RWPE2 (cell line): ENCODE measurements around the gene PFKP.

Source experiments
- ATAC-seq: fragments of 200-7000 bp; cut with Tn5 transposase; 3 replicates; pipeline ENCODE4 v1.9.1; 2021; ENCODE audit warnings: low read depth
- DNase-seq: peaks from one replicate; pipeline ENCODE4 v3.0.0-alpha.2; 2020; ENCODE audit warnings: low spot score
- H3K27ac ChIP-seq: fragments of 450-650 bp; 2 replicates; pipeline ENCODE4 v1.5.1; 2017; ENCODE audit warnings: mild to moderate bottlenecking; ENCODE audit not compliant: poor library complexity, severe bottlenecking
- H3K27me3 ChIP-seq: fragments of 250-450 bp; sonication (Bioruptor Pico); 2 replicates; pipeline ENCODE4 v1.5.1; 2021; ENCODE audit warnings: mild to moderate bottlenecking, moderate library complexity; ENCODE audit not compliant: insufficient read depth, poor library complexity, severe bottlenecking
- H3K36me3 ChIP-seq: fragments of 250-450 bp; sonication (Bioruptor Pico); 2 replicates; pipeline ENCODE4 v1.5.1; 2020; ENCODE audit warnings: low read depth, mild to moderate bottlenecking, moderate library complexity
- H3K4me1 ChIP-seq: fragments of 250-450 bp; sonication (Bioruptor Pico); 2 replicates; pipeline ENCODE4 v1.5.1; 2021; ENCODE audit warnings: mild to moderate bottlenecking, moderate library complexity; ENCODE audit not compliant: insufficient read depth, poor library complexity, severe bottlenecking
- H3K4me3 ChIP-seq: fragments of 250-450 bp; sonication (Bioruptor Pico); 2 replicates; pipeline ENCODE4 v1.5.1; 2021; ENCODE audit warnings: mild to moderate bottlenecking, moderate library complexity; ENCODE audit not compliant: severe bottlenecking
- H3K9me3 ChIP-seq: fragments of 250-450 bp; sonication (Bioruptor Pico); 2 replicates; pipeline ENCODE4 v1.5.1; 2021; ENCODE audit warnings: mild to moderate bottlenecking, moderate library complexity; ENCODE audit not compliant: severe bottlenecking
- TF ChIP-seq, protein P1 (sequence below): fragments of 450-650 bp; IDR thresholded peaks from one replicate; pipeline ENCODE4 v1.5.1; 2017; ENCODE audit warnings: mild to moderate bottlenecking, moderate library complexity; ENCODE audit not compliant: poor library complexity, severe bottlenecking

The PFKP gene

DNA sequence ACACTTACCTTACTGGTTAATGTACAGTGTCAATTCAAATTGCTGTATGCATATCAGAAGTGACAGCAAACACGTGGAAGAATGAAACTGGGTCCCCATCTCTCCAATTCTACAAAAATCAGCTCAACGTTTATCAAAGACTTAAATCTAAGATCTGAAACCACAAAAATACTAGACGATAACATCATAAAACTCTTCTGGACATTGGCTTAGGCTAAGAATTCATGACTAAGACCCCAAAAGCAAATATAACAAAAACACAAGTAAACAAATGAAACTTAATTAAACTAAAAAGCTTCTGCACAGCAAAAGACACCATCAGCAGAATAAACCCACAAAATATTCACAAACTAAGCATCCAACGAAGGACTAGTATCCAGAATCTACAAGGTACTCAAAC is 35.9 kb upstream of the PFKP start:
- Histone ChIP-seq H3K4me1 (no peaks in the 10 kb centered on the region), H3K4me3 (no peak overlapping the region), H3K27me3 (no peaks in the 10 kb centered on the region), H3K27ac (no peak overlapping the region), H3K36me3 (no peaks in the 10 kb centered on the region), H3K9me3 (no peaks in the 10 kb centered on the region)
- TF ChIP-seq, protein P1, sequence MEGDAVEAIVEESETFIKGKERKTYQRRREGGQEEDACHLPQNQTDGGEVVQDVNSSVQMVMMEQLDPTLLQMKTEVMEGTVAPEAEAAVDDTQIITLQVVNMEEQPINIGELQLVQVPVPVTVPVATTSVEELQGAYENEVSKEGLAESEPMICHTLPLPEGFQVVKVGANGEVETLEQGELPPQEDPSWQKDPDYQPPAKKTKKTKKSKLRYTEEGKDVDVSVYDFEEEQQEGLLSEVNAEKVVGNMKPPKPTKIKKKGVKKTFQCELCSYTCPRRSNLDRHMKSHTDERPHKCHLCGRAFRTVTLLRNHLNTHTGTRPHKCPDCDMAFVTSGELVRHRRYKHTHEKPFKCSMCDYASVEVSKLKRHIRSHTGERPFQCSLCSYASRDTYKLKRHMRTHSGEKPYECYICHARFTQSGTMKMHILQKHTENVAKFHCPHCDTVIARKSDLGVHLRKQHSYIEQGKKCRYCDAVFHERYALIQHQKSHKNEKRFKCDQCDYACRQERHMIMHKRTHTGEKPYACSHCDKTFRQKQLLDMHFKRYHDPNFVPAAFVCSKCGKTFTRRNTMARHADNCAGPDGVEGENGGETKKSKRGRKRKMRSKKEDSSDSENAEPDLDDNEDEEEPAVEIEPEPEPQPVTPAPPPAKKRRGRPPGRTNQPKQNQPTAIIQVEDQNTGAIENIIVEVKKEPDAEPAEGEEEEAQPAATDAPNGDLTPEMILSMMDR, result no peak
- ATAC-seq (no peak), DNase-seq (no peak)

DNA sequence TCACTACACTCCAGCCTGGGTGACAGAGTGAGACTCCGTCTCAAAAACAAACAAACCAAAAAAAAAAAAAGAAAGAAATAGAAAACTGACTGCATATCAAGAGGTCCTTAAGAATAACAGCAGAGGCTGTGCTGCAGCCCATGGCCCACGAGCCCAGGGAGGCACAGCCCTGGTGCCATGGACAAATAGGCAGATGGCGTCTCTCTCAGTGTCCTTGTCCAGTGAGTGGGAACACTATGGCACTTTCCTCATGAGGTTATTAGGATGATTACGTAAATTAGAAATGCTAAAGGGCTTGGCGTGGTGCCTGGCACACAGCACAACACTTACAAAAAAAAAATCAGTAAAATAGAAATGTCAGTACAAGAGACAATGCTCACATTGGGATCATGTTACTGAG is 33.4 kb upstream of the PFKP start:
- DNase-seq (no peak), ATAC-seq (no peak)
- Histone ChIP-seq H3K27ac (no peak overlapping the region), H3K4me3 (no peak overlapping the region), H3K9me3 (no peaks in the 10 kb centered on the region), H3K36me3 (no peaks in the 10 kb centered on the region), H3K27me3 (no peaks in the 10 kb centered on the region), H3K4me1 (no peaks in the 10 kb centered on the region)
- TF ChIP-seq, protein P1, result no peak

DNA sequence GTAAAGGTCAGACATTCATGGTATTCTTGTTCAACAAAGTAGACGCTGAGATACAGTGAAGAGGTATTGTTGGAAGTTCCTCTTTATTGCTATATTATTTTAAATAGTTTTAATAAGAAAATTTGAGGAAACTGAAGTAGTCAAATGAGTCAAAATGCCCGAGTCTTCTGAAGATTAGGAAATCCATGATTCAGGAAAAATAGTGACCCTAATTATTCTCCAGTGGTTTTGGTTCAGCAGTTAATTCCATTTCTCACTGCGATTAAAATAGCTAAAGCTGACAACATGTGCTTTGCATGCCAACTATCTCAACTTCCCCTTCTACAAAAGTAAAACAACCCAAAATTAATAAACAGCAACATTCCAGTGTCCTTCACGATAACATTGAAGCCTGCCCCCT is 32.7 kb upstream of the PFKP start:
- Histone ChIP-seq H3K27me3 (no peaks in the 10 kb centered on the region), H3K9me3 (no peaks in the 10 kb centered on the region), H3K4me3 (no peak overlapping the region), H3K27ac (no peak overlapping the region), H3K36me3 (no peaks in the 10 kb centered on the region), H3K4me1 (no peaks in the 10 kb centered on the region)
- ATAC-seq (no peak), DNase-seq (no peak)
- TF ChIP-seq, protein P1, result no peak

DNA sequence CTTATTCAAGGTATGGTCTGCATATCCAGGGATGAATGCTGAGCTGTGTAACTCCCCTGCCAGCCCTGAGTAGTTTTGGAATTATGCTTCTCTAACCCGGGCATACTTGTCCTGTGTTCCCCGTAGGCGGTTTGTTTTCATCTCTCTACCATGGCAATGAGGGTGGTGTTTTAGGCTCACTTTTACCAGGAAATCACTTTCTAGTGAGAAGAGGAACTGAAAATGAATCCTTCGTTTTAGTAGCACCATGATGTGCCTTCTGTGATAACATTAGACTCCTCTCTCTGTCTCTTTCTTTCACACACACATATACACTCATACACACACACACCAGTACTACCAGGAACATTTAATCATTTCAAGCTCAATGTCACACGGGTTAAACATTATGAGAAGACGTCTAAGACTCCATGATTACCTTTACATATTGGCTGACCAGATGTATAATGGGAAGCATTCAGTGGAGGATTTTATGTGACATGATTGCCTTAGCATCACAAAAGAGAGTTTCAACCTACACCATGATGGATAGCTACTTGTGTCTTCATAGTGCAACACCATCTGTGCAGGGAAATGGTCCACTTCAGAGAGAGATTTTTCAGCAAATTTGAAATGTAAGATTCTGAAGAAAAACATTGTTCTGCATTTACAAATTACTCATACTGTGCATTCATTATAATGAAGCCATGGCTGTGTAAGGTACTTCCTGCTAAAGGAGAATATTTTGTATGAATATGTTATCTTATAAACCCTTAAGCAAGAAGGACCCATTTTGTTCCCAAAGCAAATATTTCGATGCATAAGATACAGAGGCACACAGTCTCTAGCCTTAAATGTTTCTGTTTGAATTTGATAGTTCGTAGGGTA is 31.0 kb upstream of the PFKP start:
- Histone ChIP-seq H3K27me3 (no peaks in the 10 kb centered on the region), H3K4me3 (no peak overlapping the region), H3K36me3 (no peaks in the 10 kb centered on the region), H3K27ac (no peak overlapping the region), H3K4me1 (no peaks in the 10 kb centered on the region), H3K9me3 (no peaks in the 10 kb centered on the region)
- TF ChIP-seq, protein P1, result no peak
- DNase-seq (no peak), ATAC-seq (no peak)

- H3K36me3 ChIP-seq, result no peaks in the 10 kb centered on the region
- TF ChIP-seq, protein P1, result no peak
- ATAC-seq (no peak), DNase-seq (no peak)
- no peaks in the 10 kb centered on the region for H3K27me3 ChIP-seq
- H3K4me1 ChIP-seq, result no peaks in the 10 kb centered on the region
- H3K27ac ChIP-seq, result no peak overlapping the region
- no peaks in the 10 kb centered on the region for H3K9me3 ChIP-seq
- no peak overlapping the region for H3K4me3 ChIP-seq
These were observed 30.2 kb upstream of the PFKP start for GRCh38 chr10:3037182-3037581.
